Left ventricle myocardium inferior (tissue), 1 donor: ENCODE results near the gene ADM2. TPM values are rescaled to one million over a fixed set of nuclear protein-coding genes. Genes with fewer than 3 reads are reported as not detected.

Experiments
- DNase-seq: peaks from one replicate; pipeline ENCODE4 v3.0.0-alpha.2; 2020
- H3K27ac ChIP-seq: fragments of 200-600 bp; replicated peaks from 2 replicates; pipeline ENCODE4 v1.8.0; 2021
- H3K27me3 ChIP-seq: fragments of 200-600 bp; 2 replicates; pipeline ENCODE4 v1.8.0; 2021; ENCODE audit warnings: low read depth
- H3K36me3 ChIP-seq: fragments of 200-600 bp; 2 replicates; pipeline ENCODE4 v1.8.0; 2021
- H3K4me1 ChIP-seq: fragments of 200-600 bp; 2 replicates; pipeline ENCODE4 v1.8.0; 2021
- H3K4me3 ChIP-seq: fragments of 200-600 bp; 2 replicates; pipeline ENCODE4 v1.8.0; 2021; ENCODE audit warnings: mild to moderate bottlenecking, moderate library complexity
- H3K9me3 ChIP-seq: fragments of 200-600 bp; replicated peaks from 2 replicates; pipeline ENCODE4 v1.8.0; 2021
- CTCF ChIP-seq: fragments of 200-600 bp; IDR thresholded peaks from 2 replicates; pipeline ENCODE4 v1.8.0; 2021; ENCODE audit warnings: antibody characterized with exemption, mild to moderate bottlenecking, borderline replicate concordance
- intact Hi-C: fragments of 100-400 bp; cut with micrococcal nuclease; formaldehyde crosslinking; loops from one replicate; pipeline ENCODE4 v1.11.0; 2022
- total RNA-seq: library from RNA; stranded (reverse); fragmentation: NEBNext Ultra II Directional; extraction: Animal tissue kit (Norgen Biotek cat#: 25700); gene quantifications from one replicate; pipeline ENCODE4 v1.2.1, GENCODE V29; 2021
- donor health status: DM: no; HTN: yes; CAD: no; lungs with severe emphysema.

The ADM2 gene
- total RNA-seq, 1 donor from 2014 or later, result not detected

GRCh38 chr22:50505776-50506610 is 24.6 kb downstream of the ADM2 start:
- H3K4me1 ChIP-seq, result peaks cover 34% of the 10 kb centered on the region
- no peak for DNase-seq
- no peak overlapping the region for H3K27ac ChIP-seq
- TF ChIP-seq CTCF, result no peak
- H3K9me3 ChIP-seq, result no peaks in the 10 kb centered on the region
- intact Hi-C loops, result no loop called here
- H3K36me3 ChIP-seq, result peaks cover 34% of the 10 kb centered on the region
- H3K27me3 ChIP-seq, result no peaks in the 10 kb centered on the region
- peak overlapping the region; percentile 99 for H3K4me3 ChIP-seq

GRCh38 chr22:50506611-50507420 is 25.5 kb downstream of the ADM2 start:
- DNase-seq, result no peak
- H3K9me3 ChIP-seq, result no peaks in the 10 kb centered on the region
- intact Hi-C loops, result no loop called here

GRCh38 chr22:50507421-50507990 is 26.2 kb downstream of the ADM2 start, which contains the start of gene LMF2:
TSS of gene LMF2 (minus strand) at chr22:50507702. CDS start at chr22:50507675, 27 bp downstream.
- H3K4me3 ChIP-seq, result peak within 1 kb of the TSS; percentile 99
- H3K9me3 ChIP-seq, result no peaks in the 10 kb centered on the region
- peaks cover 30% of the 10 kb centered on the region for H3K36me3 ChIP-seq
- DNase-seq, result peak; percentile 90
- H3K27me3 ChIP-seq, result no peaks in the 10 kb centered on the region
- no peak for TF ChIP-seq CTCF
- H3K4me1 ChIP-seq, result peaks cover 34% of the 10 kb centered on the region
- intact Hi-C loops, result no loop called here
- peak within 1 kb of the TSS; percentile 94 for H3K27ac ChIP-seq

More at GRCh38 chr22:50506611-50507420, 25.5 kb downstream of the ADM2 start:
- Histone ChIP-seq H3K27me3 (no peaks in the 10 kb centered on the region), H3K36me3 (peaks cover 34% of the 10 kb centered on the region), H3K4me1 (peaks cover 34% of the 10 kb centered on the region), H3K27ac (peak overlapping the region; percentile 94), H3K4me3 (peak overlapping the region; percentile 99)
- TF ChIP-seq CTCF, result no peak

- no peaks in the 10 kb centered on the region for H3K27me3 ChIP-seq
- no peaks in the 10 kb centered on the region for H3K9me3 ChIP-seq
- peak within 1 kb of the TSS; percentile 99 for H3K4me3 ChIP-seq
- no peak for TF ChIP-seq CTCF
- H3K27ac ChIP-seq, result peak within 1 kb of the TSS; percentile 94
- peak; percentile 95 for DNase-seq
- intact Hi-C loops, result no loop called here
- peaks cover 34% of the 10 kb centered on the region for H3K4me1 ChIP-seq
- H3K36me3 ChIP-seq, result peaks cover 22% of the 10 kb centered on the region
These were observed 26.9 kb downstream of the ADM2 start, which contains the start of gene NCAPH2 for GRCh38 chr22:50507991-50508884. TSS of gene NCAPH2 (plus strand) at chr22:50508224. CDS start at chr22:50508338, 114 bp downstream.
